Ishikawa (cell line): ENCODE measurements around the gene NOD1.

ENCODE experiments used
- CEBPB ChIP-seq: IDR thresholded peaks from 2 replicates; pipeline ENCODE4 v1.6.1; 2012
- CREB1 ChIP-seq: IDR thresholded peaks from 2 replicates; pipeline ENCODE4 v1.6.1; 2012; ENCODE audit warnings: low read depth
- EGR1 ChIP-seq: IDR thresholded peaks from 2 replicates; pipeline ENCODE4 v1.6.1; 2012
- EP300 ChIP-seq: IDR thresholded peaks from 2 replicates; pipeline ENCODE4 v1.6.1; 2012; ENCODE audit warnings: borderline replicate concordance
- FOXM1 ChIP-seq: IDR thresholded peaks from 2 replicates; pipeline ENCODE4 v1.6.1; 2012; ENCODE audit warnings: low read depth, borderline replicate concordance
- NFIC ChIP-seq: IDR thresholded peaks from 2 replicates; pipeline ENCODE4 v1.6.1; 2012
- RAD21 ChIP-seq: IDR thresholded peaks from 2 replicates; pipeline ENCODE4 v1.6.1; 2012; ENCODE audit warnings: low read depth
- TAF1 ChIP-seq: IDR thresholded peaks from 2 replicates; pipeline ENCODE4 v1.6.1; 2012; ENCODE audit warnings: low read depth, mild to moderate bottlenecking
- TCF12 ChIP-seq: IDR thresholded peaks from 2 replicates; pipeline ENCODE4 v1.6.1; 2012; ENCODE audit warnings: low read depth
- TEAD4 ChIP-seq: IDR thresholded peaks from 2 replicates; pipeline ENCODE4 v1.6.1; 2012
- YY1 ChIP-seq: IDR thresholded peaks from 2 replicates; pipeline ENCODE4 v1.6.1; 2012; ENCODE audit warnings: low read depth
- ZBTB7A ChIP-seq: IDR thresholded peaks from 2 replicates; pipeline ENCODE4 v1.6.1; 2012; ENCODE audit warnings: low read depth
- TF ChIP-seq, protein P1 (sequence below): IDR thresholded peaks from 2 replicates; pipeline ENCODE4 v1.6.1; 2012; ENCODE audit warnings: low read depth, mild to moderate bottlenecking
- TF ChIP-seq, protein P2 (sequence below): IDR thresholded peaks from 2 replicates; pipeline ENCODE4 v1.6.1; 2012
- TF ChIP-seq, protein P3 (sequence below): IDR thresholded peaks from 2 replicates; pipeline ENCODE4 v1.6.1; 2012

The NOD1 gene

DNA sequence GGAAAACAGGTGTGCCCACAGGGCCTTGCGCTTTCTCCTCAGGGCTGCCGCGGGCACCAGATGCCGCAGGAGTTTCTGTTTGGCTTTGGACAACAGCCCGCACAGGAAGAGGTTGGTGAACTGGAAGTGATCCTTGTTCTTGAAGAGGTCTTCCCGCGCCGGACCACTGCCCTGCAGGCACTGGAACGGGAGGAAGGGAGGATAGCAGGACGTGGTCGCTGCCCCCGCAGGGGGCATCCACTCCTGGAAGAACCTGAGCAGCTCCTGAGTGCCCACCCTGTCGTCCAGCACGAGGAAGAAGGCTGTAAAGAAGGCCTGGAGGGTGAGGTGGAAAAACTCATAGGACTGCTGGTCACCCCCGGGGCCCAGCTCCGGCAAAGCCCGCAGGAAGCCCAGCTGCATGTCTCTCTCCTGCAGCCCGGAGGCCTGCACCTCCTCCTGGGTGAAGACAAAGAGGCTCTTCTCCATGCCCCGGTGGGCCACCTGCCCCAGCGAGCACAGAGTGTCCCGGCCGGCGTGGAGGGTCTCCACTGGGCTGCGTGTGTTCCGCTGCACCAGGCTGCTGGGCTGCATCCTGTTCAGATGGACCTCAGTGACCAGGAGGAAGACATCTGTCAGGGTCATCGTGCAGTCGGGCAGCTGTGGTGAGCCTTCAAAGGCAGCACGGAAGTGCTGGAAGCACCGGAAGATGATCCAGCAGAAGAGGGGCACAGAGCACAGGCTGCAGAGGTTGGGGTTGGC, 26.9 kb downstream of the NOD1 start:
- no peak for TF ChIP-seq YY1
- no peak for TF ChIP-seq FOXM1
- TF ChIP-seq NFIC, result no peak
- TF ChIP-seq, protein P1, sequence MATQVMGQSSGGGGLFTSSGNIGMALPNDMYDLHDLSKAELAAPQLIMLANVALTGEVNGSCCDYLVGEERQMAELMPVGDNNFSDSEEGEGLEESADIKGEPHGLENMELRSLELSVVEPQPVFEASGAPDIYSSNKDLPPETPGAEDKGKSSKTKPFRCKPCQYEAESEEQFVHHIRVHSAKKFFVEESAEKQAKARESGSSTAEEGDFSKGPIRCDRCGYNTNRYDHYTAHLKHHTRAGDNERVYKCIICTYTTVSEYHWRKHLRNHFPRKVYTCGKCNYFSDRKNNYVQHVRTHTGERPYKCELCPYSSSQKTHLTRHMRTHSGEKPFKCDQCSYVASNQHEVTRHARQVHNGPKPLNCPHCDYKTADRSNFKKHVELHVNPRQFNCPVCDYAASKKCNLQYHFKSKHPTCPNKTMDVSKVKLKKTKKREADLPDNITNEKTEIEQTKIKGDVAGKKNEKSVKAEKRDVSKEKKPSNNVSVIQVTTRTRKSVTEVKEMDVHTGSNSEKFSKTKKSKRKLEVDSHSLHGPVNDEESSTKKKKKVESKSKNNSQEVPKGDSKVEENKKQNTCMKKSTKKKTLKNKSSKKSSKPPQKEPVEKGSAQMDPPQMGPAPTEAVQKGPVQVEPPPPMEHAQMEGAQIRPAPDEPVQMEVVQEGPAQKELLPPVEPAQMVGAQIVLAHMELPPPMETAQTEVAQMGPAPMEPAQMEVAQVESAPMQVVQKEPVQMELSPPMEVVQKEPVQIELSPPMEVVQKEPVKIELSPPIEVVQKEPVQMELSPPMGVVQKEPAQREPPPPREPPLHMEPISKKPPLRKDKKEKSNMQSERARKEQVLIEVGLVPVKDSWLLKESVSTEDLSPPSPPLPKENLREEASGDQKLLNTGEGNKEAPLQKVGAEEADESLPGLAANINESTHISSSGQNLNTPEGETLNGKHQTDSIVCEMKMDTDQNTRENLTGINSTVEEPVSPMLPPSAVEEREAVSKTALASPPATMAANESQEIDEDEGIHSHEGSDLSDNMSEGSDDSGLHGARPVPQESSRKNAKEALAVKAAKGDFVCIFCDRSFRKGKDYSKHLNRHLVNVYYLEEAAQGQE, result no peak
- no peak for TF ChIP-seq TCF12
- TF ChIP-seq CREB1, result no peak
- TF ChIP-seq CEBPB, result no peak
- no peak for TF ChIP-seq EP300
- TF ChIP-seq ZBTB7A, result no peak
- TF ChIP-seq, protein P2, sequence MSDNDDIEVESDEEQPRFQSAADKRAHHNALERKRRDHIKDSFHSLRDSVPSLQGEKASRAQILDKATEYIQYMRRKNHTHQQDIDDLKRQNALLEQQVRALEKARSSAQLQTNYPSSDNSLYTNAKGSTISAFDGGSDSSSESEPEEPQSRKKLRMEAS, result no peak
- TF ChIP-seq, protein P3, sequence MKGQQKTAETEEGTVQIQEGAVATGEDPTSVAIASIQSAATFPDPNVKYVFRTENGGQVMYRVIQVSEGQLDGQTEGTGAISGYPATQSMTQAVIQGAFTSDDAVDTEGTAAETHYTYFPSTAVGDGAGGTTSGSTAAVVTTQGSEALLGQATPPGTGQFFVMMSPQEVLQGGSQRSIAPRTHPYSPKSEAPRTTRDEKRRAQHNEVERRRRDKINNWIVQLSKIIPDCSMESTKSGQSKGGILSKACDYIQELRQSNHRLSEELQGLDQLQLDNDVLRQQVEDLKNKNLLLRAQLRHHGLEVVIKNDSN, result no peak
- TF ChIP-seq EGR1, result no peak
- no peak for TF ChIP-seq TEAD4
- no peak for TF ChIP-seq RAD21

DNA sequence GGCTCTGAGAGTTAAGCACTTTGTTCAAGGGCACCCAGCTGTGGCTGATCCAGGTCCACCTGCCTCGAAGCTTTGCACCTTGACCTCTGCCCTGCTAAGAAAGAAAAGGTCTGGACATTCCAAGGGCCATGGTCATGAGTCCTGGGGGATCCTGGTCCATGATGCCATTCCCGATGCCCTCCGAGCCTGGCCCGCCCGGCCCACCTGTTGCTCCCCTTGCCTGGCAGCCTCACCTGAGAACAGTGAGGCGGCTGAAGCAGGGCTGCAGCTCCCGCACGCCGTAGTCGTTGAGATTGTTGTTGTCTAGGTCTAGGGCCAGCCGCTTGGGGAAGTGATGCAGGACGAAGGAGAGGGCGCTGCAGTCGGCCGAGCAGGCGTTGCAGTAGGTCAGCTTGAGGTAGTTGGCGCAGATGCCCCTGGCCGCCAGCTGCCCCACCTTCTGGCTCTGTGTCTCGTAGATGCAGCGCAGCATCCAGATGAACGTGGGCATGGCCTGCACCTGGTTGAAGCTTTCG, 27.5 kb downstream of the NOD1 start:
- TF ChIP-seq, protein P2, result no peak
- TF ChIP-seq TAF1, result no peak
- no peak for TF ChIP-seq YY1
- no peak for TF ChIP-seq NFIC
- TF ChIP-seq RAD21, result no peak
- TF ChIP-seq CEBPB, result no peak
- no peak for TF ChIP-seq CREB1
- TF ChIP-seq, protein P3, result no peak

DNA sequence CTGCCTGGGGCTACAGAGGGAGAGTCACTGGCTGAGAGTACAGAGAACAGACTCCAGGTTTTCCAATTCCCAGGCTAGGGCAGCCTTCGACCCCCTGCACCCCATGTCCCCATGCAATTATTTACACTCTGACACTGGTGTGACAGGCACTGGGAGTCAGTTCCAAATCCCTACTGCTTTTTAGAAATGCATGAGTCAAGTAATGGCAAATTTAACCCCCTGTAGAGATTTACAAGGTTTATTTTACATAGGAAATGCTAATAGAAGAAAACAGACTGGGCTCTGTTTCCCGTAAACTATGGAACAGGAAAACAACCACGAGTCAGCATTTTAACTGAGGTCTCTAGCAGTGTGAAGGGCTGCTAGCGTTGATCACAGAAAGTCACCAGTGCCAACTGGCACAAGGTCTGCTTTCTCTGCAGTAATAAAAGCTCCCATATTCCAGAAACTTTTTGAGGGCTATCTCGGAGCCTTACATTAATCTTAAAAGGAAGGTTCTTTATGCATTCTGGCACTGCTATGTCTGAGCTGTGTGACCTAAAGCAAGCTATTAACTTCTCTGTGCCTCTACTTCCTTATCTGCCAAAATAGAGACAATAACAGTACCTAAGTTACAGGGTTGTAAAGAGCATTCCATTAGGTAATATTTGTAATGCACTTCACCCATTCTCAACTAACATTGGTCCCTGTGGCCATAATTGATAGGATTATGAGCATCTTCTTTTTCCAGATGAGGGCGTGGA, 28.2 kb downstream of the NOD1 start:
- TF ChIP-seq, protein P2, result no peak
- TF ChIP-seq TAF1 (no peak), RAD21 (no peak), EGR1 (no peak), ZBTB7A (no peak), TCF12 (no peak), FOXM1 (no peak), TEAD4 (no peak), CREB1 (no peak), EP300 (no peak), NFIC (no peak), YY1 (no peak), CEBPB (no peak)
- TF ChIP-seq, protein P3, result no peak
- TF ChIP-seq, protein P1, result no peak

DNA sequence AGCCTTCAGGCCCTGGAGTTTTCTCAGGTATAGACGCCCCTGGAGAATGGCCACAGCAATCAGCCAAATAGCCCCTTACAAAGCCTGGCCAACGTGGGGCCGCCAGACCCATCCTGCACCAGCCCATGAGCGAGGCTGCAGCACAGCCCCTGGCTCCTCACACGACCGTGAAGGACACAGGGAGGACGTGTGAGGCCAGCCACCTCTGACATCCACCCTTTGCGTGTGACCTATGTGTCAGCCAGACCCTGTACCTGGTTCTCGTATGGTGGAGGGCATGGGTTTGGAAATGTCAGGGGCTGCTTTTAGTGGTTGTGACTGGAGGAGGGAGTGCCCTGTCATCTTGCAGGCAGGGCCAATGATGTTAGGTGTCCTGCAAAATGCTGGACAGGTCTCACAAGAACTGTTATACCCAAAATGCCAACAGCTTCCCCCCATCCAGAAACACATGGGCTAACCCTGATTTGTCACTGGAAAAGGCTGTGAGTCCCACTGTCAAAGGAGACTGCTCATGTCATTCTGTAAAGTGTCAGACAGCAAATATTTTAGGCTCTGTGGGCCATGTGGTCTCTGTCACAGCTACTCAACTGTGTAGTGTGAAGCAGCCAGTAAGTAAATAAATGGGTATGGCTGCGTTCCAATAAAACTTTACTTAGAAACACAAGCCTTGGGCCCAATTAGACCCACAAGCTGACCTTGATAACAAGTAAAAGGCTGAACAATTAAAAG, 30.0 kb downstream of the NOD1 start:
- no peak for TF ChIP-seq RAD21
- TF ChIP-seq ZBTB7A, result no peak
- TF ChIP-seq YY1, result no peak
- TF ChIP-seq, protein P2, result no peak
- TF ChIP-seq, protein P1, result no peak
- no peak for TF ChIP-seq EGR1
